ENCODE data around the gene RALA. TPM values are rescaled to one million over a fixed set of nuclear protein-coding genes. Genes with fewer than 3 reads are reported as not detected.

The RALA gene
- total RNA-seq, 1 donor from 2014 or later: 28.6 TPM

DNA sequence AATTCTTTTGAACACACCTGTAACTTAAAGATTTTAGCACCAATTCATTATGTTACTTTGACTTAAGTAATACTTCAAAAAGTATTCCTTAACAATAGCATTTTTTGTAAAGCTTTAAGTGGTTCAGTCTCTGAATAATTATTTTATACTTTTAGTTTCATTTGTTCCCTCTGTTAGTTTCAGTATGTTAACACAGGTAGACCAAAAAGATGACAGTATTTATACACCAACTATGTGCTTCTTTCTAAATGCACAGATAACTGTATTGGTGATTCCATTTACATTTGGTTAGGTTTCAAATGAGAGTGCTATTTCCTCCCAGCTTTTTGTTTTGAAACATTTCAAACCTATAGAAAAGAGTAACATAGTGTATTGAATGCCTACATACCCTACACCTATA, 14.0 kb downstream of the RALA start:
- TF ChIP-seq CTCF (IDR thresholded peaks at IDR 0.05; ENCODE audit: unreplicated experiment): no peak
- peaks cover 6% of the 10 kb centered on the region for H3K9me3 Mint-ChIP-seq
- peaks cover 3% of the 10 kb centered on the region for H3K4me1 Mint-ChIP-seq
- H3K36me3 Mint-ChIP-seq: peaks cover 23% of the 10 kb centered on the region
- no peak overlapping the region for H3K27ac Mint-ChIP-seq
- DNase-seq (ENCODE audit: low spot score in 2 of 2, unreplicated experiment in 2 of 2): no peak
- H3K4me3 Mint-ChIP-seq: no peak overlapping the region
- no peaks in the 10 kb centered on the region for H3K27me3 Mint-ChIP-seq (ENCODE audit: low read depth)

DNA sequence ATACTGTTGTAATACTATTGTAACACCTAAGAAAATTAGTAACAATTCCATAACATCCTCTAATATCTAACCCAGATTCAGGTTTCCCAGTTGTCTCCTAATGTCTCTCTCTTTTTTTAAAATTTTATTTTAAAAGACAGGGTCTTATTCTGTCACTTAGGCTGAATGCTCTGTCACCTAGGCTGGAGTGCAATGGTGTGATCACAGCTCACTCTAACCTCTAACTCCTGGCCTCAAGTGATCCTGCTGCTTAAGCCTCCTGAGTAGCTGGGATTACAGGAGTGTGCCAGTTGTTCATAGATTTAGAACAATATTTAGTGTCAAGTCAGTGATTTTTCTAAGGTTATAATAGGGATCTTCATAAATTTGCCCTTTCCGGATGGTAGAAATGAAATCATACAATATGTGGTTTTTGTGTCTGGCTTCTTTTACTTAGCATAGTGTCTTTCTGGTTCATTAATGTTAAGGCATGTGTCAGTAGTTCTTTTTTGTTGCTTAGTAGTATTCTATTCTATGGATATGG, 14.7 kb downstream of the RALA start:
- no peak overlapping the region for H3K27ac Mint-ChIP-seq
- no peak overlapping the region for H3K4me3 Mint-ChIP-seq
- DNase-seq (ENCODE audit: low spot score in 2 of 2, unreplicated experiment in 2 of 2): no peak
- H3K9me3 Mint-ChIP-seq: peaks cover 6% of the 10 kb centered on the region
- peaks cover 8% of the 10 kb centered on the region for H3K4me1 Mint-ChIP-seq
- TF ChIP-seq CTCF (IDR thresholded peaks at IDR 0.05; ENCODE audit: unreplicated experiment): no peak
- H3K36me3 Mint-ChIP-seq: peaks cover 21% of the 10 kb centered on the region
- H3K27me3 Mint-ChIP-seq (ENCODE audit: low read depth): no peaks in the 10 kb centered on the region

- DNase-seq (ENCODE audit: low spot score in 2 of 2, unreplicated experiment in 2 of 2): no peak
- H3K27ac Mint-ChIP-seq: no peak overlapping the region
- peaks cover 14% of the 10 kb centered on the region for H3K4me1 Mint-ChIP-seq
- H3K36me3 Mint-ChIP-seq: peaks cover 9% of the 10 kb centered on the region
- no peak for TF ChIP-seq CTCF (IDR thresholded peaks at IDR 0.05; ENCODE audit: unreplicated experiment)
- no peak overlapping the region for H3K4me3 Mint-ChIP-seq
- no peaks in the 10 kb centered on the region for H3K27me3 Mint-ChIP-seq (ENCODE audit: low read depth)
- no peaks in the 10 kb centered on the region for H3K9me3 Mint-ChIP-seq
Observed at GRCh38 chr7:39642896-39643295, 19.5 kb downstream of the RALA start.

DNA sequence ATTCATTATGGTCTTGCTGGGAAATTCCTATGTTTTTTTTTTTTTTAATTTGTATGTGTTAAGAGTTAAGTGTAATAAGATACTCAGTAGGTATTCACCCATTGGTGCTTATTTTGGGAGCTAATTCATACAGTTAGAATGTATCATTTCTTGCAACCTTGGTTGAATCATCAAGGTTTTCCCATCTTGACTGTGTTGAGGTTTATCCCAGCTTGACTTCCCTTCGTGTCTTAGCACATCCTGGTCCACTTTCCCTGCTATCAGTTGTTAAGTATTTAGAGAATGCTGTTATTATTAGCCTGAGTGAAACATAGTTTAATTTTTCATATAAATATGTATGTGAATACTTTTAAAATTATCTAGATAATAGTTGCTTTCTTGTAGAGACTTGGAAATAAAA, 20.8 kb downstream of the RALA start:
- H3K27me3 Mint-ChIP-seq (ENCODE audit: low read depth): no peaks in the 10 kb centered on the region
- no peak overlapping the region for H3K27ac Mint-ChIP-seq
- no peaks in the 10 kb centered on the region for H3K9me3 Mint-ChIP-seq
- peaks cover 14% of the 10 kb centered on the region for H3K4me1 Mint-ChIP-seq
- peaks cover 9% of the 10 kb centered on the region for H3K36me3 Mint-ChIP-seq
- no peak for TF ChIP-seq CTCF (IDR thresholded peaks at IDR 0.05; ENCODE audit: unreplicated experiment)
- DNase-seq (ENCODE audit: low spot score in 2 of 2, unreplicated experiment in 2 of 2): no peak
- H3K4me3 Mint-ChIP-seq: no peak overlapping the region

GRCh38 chr7:39645482-39646407, 22.4 kb downstream of the RALA start:
- Mint-ChIP-seq H3K4me3 (no peak overlapping the region), H3K36me3 (peaks cover 9% of the 10 kb centered on the region), H3K27ac (no peak overlapping the region), H3K4me1 (peaks cover 16% of the 10 kb centered on the region), H3K27me3 (ENCODE audit: low read depth) (no peaks in the 10 kb centered on the region), H3K9me3 (no peaks in the 10 kb centered on the region)
- no peak for DNase-seq (ENCODE audit: low spot score in 2 of 2, unreplicated experiment in 2 of 2)
- no peak for TF ChIP-seq CTCF (IDR thresholded peaks at IDR 0.05; ENCODE audit: unreplicated experiment)

All from mesothelial cell of epicardium (in vitro differentiated cells).